ENCODE data around the gene C9orf57.
A peak's percentile ranks its signal among the peaks of the same experiment; 100 is the strongest.

C9orf57 gene

GRCh38 chr9:72037571-72037970 is 22.8 kb downstream of the C9orf57 start:
- TF ChIP-seq, protein P1, sequence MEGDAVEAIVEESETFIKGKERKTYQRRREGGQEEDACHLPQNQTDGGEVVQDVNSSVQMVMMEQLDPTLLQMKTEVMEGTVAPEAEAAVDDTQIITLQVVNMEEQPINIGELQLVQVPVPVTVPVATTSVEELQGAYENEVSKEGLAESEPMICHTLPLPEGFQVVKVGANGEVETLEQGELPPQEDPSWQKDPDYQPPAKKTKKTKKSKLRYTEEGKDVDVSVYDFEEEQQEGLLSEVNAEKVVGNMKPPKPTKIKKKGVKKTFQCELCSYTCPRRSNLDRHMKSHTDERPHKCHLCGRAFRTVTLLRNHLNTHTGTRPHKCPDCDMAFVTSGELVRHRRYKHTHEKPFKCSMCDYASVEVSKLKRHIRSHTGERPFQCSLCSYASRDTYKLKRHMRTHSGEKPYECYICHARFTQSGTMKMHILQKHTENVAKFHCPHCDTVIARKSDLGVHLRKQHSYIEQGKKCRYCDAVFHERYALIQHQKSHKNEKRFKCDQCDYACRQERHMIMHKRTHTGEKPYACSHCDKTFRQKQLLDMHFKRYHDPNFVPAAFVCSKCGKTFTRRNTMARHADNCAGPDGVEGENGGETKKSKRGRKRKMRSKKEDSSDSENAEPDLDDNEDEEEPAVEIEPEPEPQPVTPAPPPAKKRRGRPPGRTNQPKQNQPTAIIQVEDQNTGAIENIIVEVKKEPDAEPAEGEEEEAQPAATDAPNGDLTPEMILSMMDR (conservative IDR thresholded peaks at IDR 0.05; ENCODE audit: low read depth), result no peak
- DNase-seq (ENCODE audit: low spot score), result no peak
- ChIA-PET CTCF (no interaction called here), POLR2A (ENCODE audit: low non-redundant PET) (no interaction called here)
- no peak overlapping the region for H3K27ac ChIP-seq

DNA sequence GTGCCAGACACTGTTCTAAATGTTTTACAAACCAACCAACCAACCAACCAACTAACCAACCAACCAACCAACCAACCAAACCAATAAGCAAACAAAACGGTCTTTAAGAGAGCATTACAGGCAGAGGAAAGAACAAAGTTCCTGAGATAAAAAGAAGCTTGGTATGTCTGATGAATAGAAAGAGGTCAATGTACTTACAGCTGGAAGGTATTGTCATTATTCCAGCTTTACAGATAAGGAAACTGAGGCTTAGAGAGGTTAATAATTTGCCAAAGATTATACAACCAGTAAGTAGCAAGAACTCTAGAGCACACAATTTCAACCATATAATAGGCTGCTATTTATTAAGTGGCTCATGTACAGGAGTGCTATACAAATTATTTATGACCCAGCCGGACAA is 29.6 kb downstream of the C9orf57 start:
- ChIA-PET POLR2A (ENCODE audit: low non-redundant PET) (no interaction called here), CTCF (interaction anchor here (1.6 kb wide), 1 partner anchor 8 kb away, joined by 9 read pairs; no protein-coding TSS in a partner anchor)
- no peak for DNase-seq (ENCODE audit: low spot score)
- H3K27ac ChIP-seq, result no peak overlapping the region
- TF ChIP-seq, protein P1 (conservative IDR thresholded peaks at IDR 0.05; ENCODE audit: low read depth), result no peak

DNA sequence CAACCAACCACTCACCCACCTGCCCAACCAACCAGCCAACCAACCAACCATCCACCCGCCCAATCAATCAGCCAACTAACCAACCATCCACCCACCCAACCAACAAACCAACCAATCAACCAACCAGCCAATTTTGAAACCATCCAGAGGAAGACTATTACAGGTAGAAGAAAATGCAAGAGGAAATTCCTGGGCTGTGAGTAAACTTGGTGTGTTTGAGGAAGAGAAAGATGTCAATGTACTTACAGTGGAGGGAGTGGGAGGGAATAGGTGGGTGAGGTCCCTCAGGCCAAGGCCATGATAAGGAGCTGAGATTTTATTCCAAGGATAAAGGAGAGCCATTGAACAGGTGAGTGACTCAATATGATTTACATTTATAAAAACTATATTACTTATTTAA is 30.4 kb downstream of the C9orf57 start:
- POLR2A ChIA-PET (ENCODE audit: low non-redundant PET), result no interaction called here
- CTCF ChIA-PET, result interaction anchor here (1.6 kb wide), 1 partner anchor 9 kb away, joined by 9 read pairs; no protein-coding TSS in a partner anchor
- H3K27ac ChIP-seq, result no peak overlapping the region
- TF ChIP-seq, protein P1 (conservative IDR thresholded peaks at IDR 0.05; ENCODE audit: low read depth), result no peak
- no peak for DNase-seq (ENCODE audit: low spot score)

- ChIA-PET CTCF (interaction anchor here (0.5 to 2.9 kb wide), 11 partner anchors 14 to 255 kb away, joined by 3 to 15 read pairs (median 4); partner anchors contain the start of genes ABHD17B and C9orf85), POLR2A (ENCODE audit: low non-redundant PET) (no interaction called here)
- TF ChIP-seq, protein P1 (conservative IDR thresholded peaks at IDR 0.05; ENCODE audit: low read depth), result no peak
- DNase-seq (ENCODE audit: low spot score), result peak; percentile 72
- H3K27ac ChIP-seq, result peak overlapping the region; percentile 57
Measured at GRCh38 chr9:72025906-72026305, 34.5 kb downstream of the C9orf57 start.

GRCh38 chr9:72023596-72023995 is 36.8 kb downstream of the C9orf57 start:
- no peak for DNase-seq (ENCODE audit: low spot score)
- CTCF ChIA-PET, result interaction anchor here (2.9 kb wide), 1 partner anchor 16 kb away, joined by 15 read pairs; no protein-coding TSS in a partner anchor
- POLR2A ChIA-PET (ENCODE audit: low non-redundant PET), result no interaction called here
- no peak overlapping the region for H3K27ac ChIP-seq
- TF ChIP-seq, protein P1 (conservative IDR thresholded peaks at IDR 0.05; ENCODE audit: low read depth), result no peak

DNA sequence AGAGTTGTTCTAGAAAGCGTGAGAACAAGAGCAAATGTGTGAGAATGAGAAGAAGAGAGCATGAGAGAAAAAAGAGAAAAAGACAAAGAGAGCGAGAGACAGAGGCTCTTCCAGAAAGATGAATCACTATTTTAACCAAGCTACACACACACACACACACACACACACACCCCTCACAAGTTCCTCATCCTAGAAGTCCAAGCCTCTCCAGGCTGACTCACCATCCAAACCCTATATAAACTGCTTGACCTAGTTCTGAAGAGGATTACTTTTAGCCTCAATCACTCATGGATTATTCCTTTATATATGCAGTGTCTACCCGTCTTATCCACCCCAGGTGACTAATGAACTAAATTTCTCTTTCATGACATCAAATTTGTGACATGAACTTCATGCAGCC is 37.6 kb downstream of the C9orf57 start:
- no peak overlapping the region for H3K27ac ChIP-seq
- peak; percentile 57 for DNase-seq (ENCODE audit: low spot score)
- TF ChIP-seq, protein P1 (conservative IDR thresholded peaks at IDR 0.05; ENCODE audit: low read depth), result no peak
- ChIA-PET POLR2A (ENCODE audit: low non-redundant PET) (no interaction called here), CTCF (no interaction called here)

Measured in RWPE1 (cell line).